Measurements from ENCODE around the gene ANO6.

ANO6 gene

GRCh38 chr12:45298047-45298446, 82.2 kb downstream of the ANO6 start:
- Histone ChIP-seq H3K9ac (ENCODE audit: low read length in 5 of 5) (no peak overlapping the region), H3K27me3 (ENCODE audit: control insufficient read depth in 5 of 5, insufficient read depth in 4 of 5, low read length in 5 of 5) (no peaks in the 10 kb centered on the region), H3K4me3 (ENCODE audit: low read depth in 1 of 5, low read length in 5 of 5) (no peak overlapping the region), H3K4me1 (ENCODE audit: control insufficient read depth in 5 of 5, insufficient read depth in 5 of 5, low read length in 5 of 5) (peaks cover 0 to 23% (median 14%) of the 10 kb centered on the region in 5 donors), H3K27ac (ENCODE audit: low read depth, low read length) (peak overlapping the region; percentile 77), H3K9me3 (ENCODE audit: control insufficient read depth in 5 of 5, low read length in 5 of 5) (no peaks in the 10 kb centered on the region), H3K36me3 (ENCODE audit: control insufficient read depth in 5 of 5, insufficient read depth in 5 of 5, low read length in 5 of 5) (peaks cover 0 to 2% (median 0%) of the 10 kb centered on the region in 5 donors)

- peak overlapping the region; percentile 77 for H3K27ac ChIP-seq (ENCODE audit: low read depth, low read length)
- peaks cover 0 to 26% (median 18%) of the 10 kb centered on the region in 5 donors for H3K4me1 ChIP-seq (ENCODE audit: control insufficient read depth in 5 of 5, insufficient read depth in 5 of 5, low read length in 5 of 5)
- no peaks in the 10 kb centered on the region for H3K9me3 ChIP-seq (ENCODE audit: control insufficient read depth in 5 of 5, low read length in 5 of 5)
- H3K27me3 ChIP-seq (ENCODE audit: control insufficient read depth in 5 of 5, insufficient read depth in 4 of 5, low read length in 5 of 5), result no peaks in the 10 kb centered on the region
- peak overlapping the region in 1 of 5 donors; percentile 6 for H3K9ac ChIP-seq (ENCODE audit: low read length in 5 of 5)
- no peak overlapping the region for H3K4me3 ChIP-seq (ENCODE audit: low read depth in 1 of 5, low read length in 5 of 5)
- peaks cover 0 to 9% (median 0%) of the 10 kb centered on the region in 5 donors for H3K36me3 ChIP-seq (ENCODE audit: control insufficient read depth in 5 of 5, insufficient read depth in 5 of 5, low read length in 5 of 5)
These were observed 83.1 kb downstream of the ANO6 start for GRCh38 chr12:45298721-45299692.

GRCh38 chr12:45302621-45303369, 86.9 kb downstream of the ANO6 start:
- peaks cover 0 to 38% (median 34%) of the 10 kb centered on the region in 5 donors for H3K4me1 ChIP-seq (ENCODE audit: control insufficient read depth in 5 of 5, insufficient read depth in 5 of 5, low read length in 5 of 5)
- H3K27ac ChIP-seq (ENCODE audit: low read depth, low read length), result no peak overlapping the region
- peaks cover 4 to 12% (median 6%) of the 10 kb centered on the region in 5 donors for H3K36me3 ChIP-seq (ENCODE audit: control insufficient read depth in 5 of 5, insufficient read depth in 5 of 5, low read length in 5 of 5)
- no peaks in the 10 kb centered on the region for H3K27me3 ChIP-seq (ENCODE audit: control insufficient read depth in 5 of 5, insufficient read depth in 4 of 5, low read length in 5 of 5)
- no peak overlapping the region for H3K4me3 ChIP-seq (ENCODE audit: low read depth in 1 of 5, low read length in 5 of 5)
- no peaks in the 10 kb centered on the region for H3K9me3 ChIP-seq (ENCODE audit: control insufficient read depth in 5 of 5, low read length in 5 of 5)
- H3K9ac ChIP-seq (ENCODE audit: low read length in 5 of 5), result no peak overlapping the region

- Histone ChIP-seq H3K4me1 (ENCODE audit: control insufficient read depth in 5 of 5, insufficient read depth in 5 of 5, low read length in 5 of 5) (peaks cover 0 to 35% (median 28%) of the 10 kb centered on the region in 5 donors), H3K9ac (ENCODE audit: low read length in 5 of 5) (no peak overlapping the region), H3K4me3 (ENCODE audit: low read depth in 1 of 5, low read length in 5 of 5) (no peak overlapping the region), H3K36me3 (ENCODE audit: control insufficient read depth in 5 of 5, insufficient read depth in 5 of 5, low read length in 5 of 5) (peaks cover 4 to 12% (median 6%) of the 10 kb centered on the region in 5 donors), H3K27me3 (ENCODE audit: control insufficient read depth in 5 of 5, insufficient read depth in 4 of 5, low read length in 5 of 5) (no peaks in the 10 kb centered on the region), H3K27ac (ENCODE audit: low read depth, low read length) (peak overlapping the region; percentile 9), H3K9me3 (ENCODE audit: control insufficient read depth in 5 of 5, low read length in 5 of 5) (no peaks in the 10 kb centered on the region)
These were observed 88.0 kb downstream of the ANO6 start for GRCh38 chr12:45303945-45304344.

GRCh38 chr12:45304514-45305178, 88.8 kb downstream of the ANO6 start:
- H3K9ac ChIP-seq (ENCODE audit: low read length in 5 of 5), result no peak overlapping the region
- peaks cover 0 to 30% (median 27%) of the 10 kb centered on the region in 5 donors for H3K4me1 ChIP-seq (ENCODE audit: control insufficient read depth in 5 of 5, insufficient read depth in 5 of 5, low read length in 5 of 5)
- H3K9me3 ChIP-seq (ENCODE audit: control insufficient read depth in 5 of 5, low read length in 5 of 5), result no peaks in the 10 kb centered on the region
- H3K27ac ChIP-seq (ENCODE audit: low read depth, low read length), result peak overlapping the region; percentile 9
- H3K36me3 ChIP-seq (ENCODE audit: control insufficient read depth in 5 of 5, insufficient read depth in 5 of 5, low read length in 5 of 5), result peaks cover 4 to 12% (median 6%) of the 10 kb centered on the region in 5 donors
- H3K27me3 ChIP-seq (ENCODE audit: control insufficient read depth in 5 of 5, insufficient read depth in 4 of 5, low read length in 5 of 5), result no peaks in the 10 kb centered on the region
- no peak overlapping the region for H3K4me3 ChIP-seq (ENCODE audit: low read depth in 1 of 5, low read length in 5 of 5)

- Histone ChIP-seq H3K27ac (ENCODE audit: low read depth, low read length) (no peak overlapping the region), H3K36me3 (ENCODE audit: control insufficient read depth in 5 of 5, insufficient read depth in 5 of 5, low read length in 5 of 5) (peaks cover 4 to 12% (median 6%) of the 10 kb centered on the region in 5 donors), H3K9me3 (ENCODE audit: control insufficient read depth in 5 of 5, low read length in 5 of 5) (no peaks in the 10 kb centered on the region), H3K9ac (ENCODE audit: low read length in 5 of 5) (no peak overlapping the region), H3K4me1 (ENCODE audit: control insufficient read depth in 5 of 5, insufficient read depth in 5 of 5, low read length in 5 of 5) (peaks cover 0 to 42% (median 34%) of the 10 kb centered on the region in 5 donors), H3K27me3 (ENCODE audit: control insufficient read depth in 5 of 5, insufficient read depth in 4 of 5, low read length in 5 of 5) (no peaks in the 10 kb centered on the region), H3K4me3 (ENCODE audit: low read depth in 1 of 5, low read length in 5 of 5) (no peak overlapping the region)
These were observed 90.0 kb downstream of the ANO6 start for GRCh38 chr12:45305907-45306306.

- H3K36me3 ChIP-seq (ENCODE audit: control insufficient read depth in 5 of 5, insufficient read depth in 5 of 5, low read length in 5 of 5), result peaks cover 9 to 15% (median 13%) of the 10 kb centered on the region in 5 donors
- H3K27ac ChIP-seq (ENCODE audit: low read depth, low read length), result peak overlapping the region; percentile 72
- H3K27me3 ChIP-seq (ENCODE audit: control insufficient read depth in 5 of 5, insufficient read depth in 4 of 5, low read length in 5 of 5), result no peaks in the 10 kb centered on the region
- H3K9me3 ChIP-seq (ENCODE audit: control insufficient read depth in 5 of 5, low read length in 5 of 5), result no peaks in the 10 kb centered on the region
- no peak overlapping the region for H3K9ac ChIP-seq (ENCODE audit: low read length in 5 of 5)
- no peak overlapping the region for H3K4me3 ChIP-seq (ENCODE audit: low read depth in 1 of 5, low read length in 5 of 5)
- peaks cover 0 to 35% (median 30%) of the 10 kb centered on the region in 5 donors for H3K4me1 ChIP-seq (ENCODE audit: control insufficient read depth in 5 of 5, insufficient read depth in 5 of 5, low read length in 5 of 5)
These were observed 94.1 kb downstream of the ANO6 start for GRCh38 chr12:45309836-45310626.

- Histone ChIP-seq H3K4me3 (ENCODE audit: low read depth in 1 of 5, low read length in 5 of 5) (no peak overlapping the region), H3K9me3 (ENCODE audit: control insufficient read depth in 5 of 5, low read length in 5 of 5) (no peaks in the 10 kb centered on the region), H3K27ac (ENCODE audit: low read depth, low read length) (peak overlapping the region; percentile 72), H3K4me1 (ENCODE audit: control insufficient read depth in 5 of 5, insufficient read depth in 5 of 5, low read length in 5 of 5) (peaks cover 0 to 33% (median 27%) of the 10 kb centered on the region in 5 donors), H3K36me3 (ENCODE audit: control insufficient read depth in 5 of 5, insufficient read depth in 5 of 5, low read length in 5 of 5) (peaks cover 10 to 20% (median 13%) of the 10 kb centered on the region in 5 donors), H3K9ac (ENCODE audit: low read length in 5 of 5) (no peak overlapping the region), H3K27me3 (ENCODE audit: control insufficient read depth in 5 of 5, insufficient read depth in 4 of 5, low read length in 5 of 5) (no peaks in the 10 kb centered on the region)
These were observed 94.7 kb downstream of the ANO6 start for GRCh38 chr12:45310627-45310968.

- Histone ChIP-seq H3K27ac (ENCODE audit: low read depth, low read length) (peak overlapping the region; percentile 72), H3K4me3 (ENCODE audit: low read depth in 1 of 5, low read length in 5 of 5) (no peak overlapping the region), H3K9ac (ENCODE audit: low read length in 5 of 5) (no peak overlapping the region), H3K4me1 (ENCODE audit: control insufficient read depth in 5 of 5, insufficient read depth in 5 of 5, low read length in 5 of 5) (peaks cover 0 to 26% (median 22%) of the 10 kb centered on the region in 5 donors), H3K27me3 (ENCODE audit: control insufficient read depth in 5 of 5, insufficient read depth in 4 of 5, low read length in 5 of 5) (no peaks in the 10 kb centered on the region), H3K36me3 (ENCODE audit: control insufficient read depth in 5 of 5, insufficient read depth in 5 of 5, low read length in 5 of 5) (peaks cover 10 to 23% (median 20%) of the 10 kb centered on the region in 5 donors), H3K9me3 (ENCODE audit: control insufficient read depth in 5 of 5, low read length in 5 of 5) (no peaks in the 10 kb centered on the region)
These were observed 96.1 kb downstream of the ANO6 start for GRCh38 chr12:45312012-45312411.

All from subcutaneous abdominal adipose tissue (tissue), 5 donors.